ENCODE data around the gene RNF225.
"Not testable (repeated sequence)": the region's sequence is repeated elsewhere in the genome, so short reads cannot be mapped to it uniquely, and the experiment has no call there.

RNF225 gene

DNA sequence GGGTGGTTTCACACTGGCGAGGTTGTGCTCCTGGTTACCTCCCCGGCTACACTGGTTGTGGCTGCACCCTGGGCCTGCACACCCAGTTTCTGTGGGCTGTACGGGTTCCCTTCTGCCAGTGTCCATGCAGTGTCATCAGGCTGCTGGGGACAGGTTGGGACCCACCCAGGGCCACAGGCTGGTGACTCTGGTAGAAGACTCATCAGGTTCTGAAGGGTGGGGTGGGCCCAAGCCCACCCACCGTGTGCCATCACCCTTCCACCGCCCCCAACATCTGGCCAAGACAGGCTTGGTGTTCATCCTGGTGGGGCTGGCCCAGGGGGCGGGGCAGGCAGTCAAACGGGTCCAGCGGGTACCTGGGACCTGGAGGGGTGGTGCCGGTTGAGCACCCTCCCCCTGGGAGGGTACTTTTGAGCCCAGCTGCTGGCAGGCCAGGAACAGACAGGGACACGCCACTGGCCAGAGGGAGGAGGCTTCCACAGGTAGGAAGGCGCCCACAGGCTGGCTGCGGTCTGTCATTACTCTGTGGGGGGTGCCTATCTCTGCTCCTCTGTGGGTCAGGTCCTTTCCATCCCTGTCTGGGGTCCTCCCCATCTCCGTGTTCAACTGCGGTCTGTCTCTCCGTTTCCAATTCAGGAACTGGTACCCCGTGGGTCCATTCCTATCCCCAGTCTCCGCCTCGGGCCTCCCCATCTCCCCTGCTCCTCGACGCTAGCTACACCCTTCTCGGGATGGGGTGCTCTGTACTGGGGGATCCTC lies at the start of gene RNF225:
Gene RNF225 (plus strand): TSS at position 437 of the 759 bp plus-strand sequence. CDS start 434 bp downstream, outside the sequence.
- no peak within 1 kb of the TSS for H3K27ac ChIP-seq (ENCODE audit: low read depth in 2 of 2, low read length in 2 of 2)
- H3K36me3 ChIP-seq (ENCODE audit: control insufficient read depth in 2 of 2, insufficient read depth in 2 of 2, low read length in 2 of 2): peaks cover 20 to 34% of the 10 kb centered on the region in 2 donors
- H3K9ac ChIP-seq (ENCODE audit: low read depth in 1 of 2, low read length in 2 of 2): no peak within 1 kb of the TSS
- H3K27me3 ChIP-seq (ENCODE audit: control insufficient read depth in 2 of 2, insufficient read depth in 2 of 2, low read length in 2 of 2): peaks cover 13 to 23% of the 10 kb centered on the region in 2 donors
- H3K9me3 ChIP-seq (ENCODE audit: control insufficient read depth in 2 of 2, low read length in 2 of 2): no peaks in the 10 kb centered on the region
- peaks cover 4 to 6% of the 10 kb centered on the region in 2 donors for H3K4me1 ChIP-seq (ENCODE audit: control insufficient read depth in 2 of 2, insufficient read depth in 2 of 2, low read length in 2 of 2)
- H3K4me3 ChIP-seq (ENCODE audit: low read length in 2 of 2): no peak within 1 kb of the TSS

DNA sequence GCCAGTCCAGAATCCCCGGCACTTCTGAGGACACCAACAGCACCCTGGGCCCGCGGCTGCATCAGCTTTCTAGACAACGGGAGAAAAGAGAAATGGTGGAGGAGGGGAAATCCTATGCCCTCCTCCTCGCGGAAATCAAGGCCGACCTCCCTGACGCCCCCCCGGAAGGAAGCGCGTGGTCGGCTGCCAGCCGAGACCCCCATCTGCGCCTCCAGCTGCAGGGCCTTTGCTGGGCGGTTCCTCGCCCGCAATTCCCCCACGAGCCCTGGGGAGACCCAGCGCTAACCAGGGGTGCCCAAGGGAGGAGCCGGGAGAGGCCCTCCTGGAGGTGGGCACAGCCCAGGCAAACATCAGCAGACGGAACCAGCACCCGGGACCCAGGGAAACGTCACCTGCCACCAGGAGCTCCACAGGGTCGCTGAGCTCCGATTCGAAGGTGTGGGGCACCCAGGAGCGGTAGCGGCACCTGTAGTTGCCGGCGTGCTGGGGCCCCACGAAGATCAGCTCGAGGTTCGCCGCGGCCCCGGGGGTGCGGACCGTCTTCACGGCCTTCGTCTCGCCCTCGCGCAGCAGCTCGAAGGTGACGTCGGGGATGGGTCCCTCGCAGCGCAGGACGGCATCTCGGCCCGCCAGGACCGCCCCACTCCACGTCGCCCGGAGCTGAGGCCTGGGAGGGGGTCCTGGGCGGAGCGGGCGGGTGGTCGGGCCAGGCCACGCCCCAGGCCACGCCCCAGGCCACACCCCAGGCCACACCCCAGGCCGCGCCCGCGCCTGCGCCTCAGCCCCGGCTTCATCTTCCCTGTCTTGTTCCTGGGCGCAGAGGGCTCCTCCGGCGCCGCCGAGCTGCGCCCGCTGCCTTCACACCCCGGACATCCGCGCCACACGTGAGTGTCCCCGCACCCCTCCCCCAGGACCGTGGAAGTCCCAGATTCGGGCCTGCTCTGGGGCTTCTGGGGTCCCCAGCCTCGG lies 48.2 kb upstream of the RNF225 start:
- H3K27ac ChIP-seq (ENCODE audit: low read depth in 2 of 2, low read length in 2 of 2): peak overlapping the region; percentile 7 to 56
- H3K27me3 ChIP-seq (ENCODE audit: control insufficient read depth in 2 of 2, insufficient read depth in 2 of 2, low read length in 2 of 2): no peaks in the 10 kb centered on the region

DNA sequence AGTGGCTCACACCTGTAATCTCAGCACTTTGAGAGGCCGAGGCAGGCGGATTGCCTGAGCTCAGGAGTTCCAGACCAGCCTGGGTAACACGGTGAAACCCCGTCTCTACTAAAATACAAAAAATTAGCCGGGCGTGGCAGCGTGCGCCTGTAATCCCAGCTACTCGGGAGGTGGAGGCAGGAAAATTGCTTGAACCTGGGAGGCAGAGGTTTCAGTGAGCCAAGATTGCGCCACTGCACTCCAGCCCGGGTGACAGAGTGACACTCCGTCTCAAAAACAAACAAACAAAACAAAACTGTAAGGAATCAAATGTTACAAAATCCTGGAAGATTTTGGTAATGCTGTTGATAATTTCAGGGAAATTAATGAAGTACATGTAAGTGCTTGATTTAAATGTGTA lies 47.4 kb upstream of the RNF225 start:
- Histone ChIP-seq H3K9ac (ENCODE audit: low read depth in 1 of 2, low read length in 2 of 2) (peak overlapping the region in 1 of 2 donors; percentile 19), H3K4me3 (ENCODE audit: low read length in 2 of 2) (peak overlapping the region; percentile 56 to 74)
- H3K36me3 ChIP-seq (ENCODE audit: control insufficient read depth in 2 of 2, insufficient read depth in 2 of 2, low read length in 2 of 2); H3K9me3 ChIP-seq (ENCODE audit: control insufficient read depth in 2 of 2, low read length in 2 of 2); H3K27me3 ChIP-seq (ENCODE audit: control insufficient read depth in 2 of 2, insufficient read depth in 2 of 2, low read length in 2 of 2); H3K27ac ChIP-seq (ENCODE audit: low read depth in 2 of 2, low read length in 2 of 2); H3K4me1 ChIP-seq (ENCODE audit: control insufficient read depth in 2 of 2, insufficient read depth in 2 of 2, low read length in 2 of 2): not testable (repeated sequence)

More for the DNA sequence above, 48.2 kb upstream of the RNF225 start:
- Histone ChIP-seq H3K9me3 (ENCODE audit: control insufficient read depth in 2 of 2, low read length in 2 of 2) (no peaks in the 10 kb centered on the region), H3K36me3 (ENCODE audit: control insufficient read depth in 2 of 2, insufficient read depth in 2 of 2, low read length in 2 of 2) (no peaks in the 10 kb centered on the region), H3K9ac (ENCODE audit: low read depth in 1 of 2, low read length in 2 of 2) (peak overlapping the region; percentile 54 to 60), H3K4me3 (ENCODE audit: low read length in 2 of 2) (peak overlapping the region; percentile 56 to 74), H3K4me1 (ENCODE audit: control insufficient read depth in 2 of 2, insufficient read depth in 2 of 2, low read length in 2 of 2) (no peaks in the 10 kb centered on the region)

DNA sequence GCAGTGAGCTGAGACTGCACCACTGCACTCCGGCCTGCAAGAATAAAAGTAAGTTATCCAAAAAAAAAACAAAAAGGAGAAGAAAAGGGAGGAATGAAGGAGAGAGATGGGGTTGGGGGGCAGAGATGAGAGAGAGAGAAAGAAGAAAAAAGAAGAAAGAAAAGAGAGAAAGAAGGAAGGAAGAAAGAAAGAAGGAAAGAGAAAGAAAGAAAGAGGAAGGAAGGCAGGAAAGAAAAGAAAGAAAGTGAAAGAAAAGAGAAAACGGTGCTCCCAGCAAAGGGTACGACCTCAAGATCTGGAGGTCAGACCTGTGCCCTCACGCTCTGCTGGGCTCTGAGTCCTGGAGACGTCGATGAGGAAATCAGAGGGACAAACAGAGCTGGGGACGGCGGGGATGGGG lies 45.9 kb upstream of the RNF225 start:
- no peak overlapping the region for H3K27ac ChIP-seq (ENCODE audit: low read depth in 2 of 2, low read length in 2 of 2)
- H3K27me3 ChIP-seq (ENCODE audit: control insufficient read depth in 2 of 2, insufficient read depth in 2 of 2, low read length in 2 of 2): no peaks in the 10 kb centered on the region
- H3K9ac ChIP-seq (ENCODE audit: low read depth in 1 of 2, low read length in 2 of 2): no peak overlapping the region
- H3K4me1 ChIP-seq (ENCODE audit: control insufficient read depth in 2 of 2, insufficient read depth in 2 of 2, low read length in 2 of 2): no peaks in the 10 kb centered on the region
- no peak overlapping the region for H3K4me3 ChIP-seq (ENCODE audit: low read length in 2 of 2)
- no peaks in the 10 kb centered on the region for H3K9me3 ChIP-seq (ENCODE audit: control insufficient read depth in 2 of 2, low read length in 2 of 2)
- H3K36me3 ChIP-seq (ENCODE audit: control insufficient read depth in 2 of 2, insufficient read depth in 2 of 2, low read length in 2 of 2): no peaks in the 10 kb centered on the region

DNA sequence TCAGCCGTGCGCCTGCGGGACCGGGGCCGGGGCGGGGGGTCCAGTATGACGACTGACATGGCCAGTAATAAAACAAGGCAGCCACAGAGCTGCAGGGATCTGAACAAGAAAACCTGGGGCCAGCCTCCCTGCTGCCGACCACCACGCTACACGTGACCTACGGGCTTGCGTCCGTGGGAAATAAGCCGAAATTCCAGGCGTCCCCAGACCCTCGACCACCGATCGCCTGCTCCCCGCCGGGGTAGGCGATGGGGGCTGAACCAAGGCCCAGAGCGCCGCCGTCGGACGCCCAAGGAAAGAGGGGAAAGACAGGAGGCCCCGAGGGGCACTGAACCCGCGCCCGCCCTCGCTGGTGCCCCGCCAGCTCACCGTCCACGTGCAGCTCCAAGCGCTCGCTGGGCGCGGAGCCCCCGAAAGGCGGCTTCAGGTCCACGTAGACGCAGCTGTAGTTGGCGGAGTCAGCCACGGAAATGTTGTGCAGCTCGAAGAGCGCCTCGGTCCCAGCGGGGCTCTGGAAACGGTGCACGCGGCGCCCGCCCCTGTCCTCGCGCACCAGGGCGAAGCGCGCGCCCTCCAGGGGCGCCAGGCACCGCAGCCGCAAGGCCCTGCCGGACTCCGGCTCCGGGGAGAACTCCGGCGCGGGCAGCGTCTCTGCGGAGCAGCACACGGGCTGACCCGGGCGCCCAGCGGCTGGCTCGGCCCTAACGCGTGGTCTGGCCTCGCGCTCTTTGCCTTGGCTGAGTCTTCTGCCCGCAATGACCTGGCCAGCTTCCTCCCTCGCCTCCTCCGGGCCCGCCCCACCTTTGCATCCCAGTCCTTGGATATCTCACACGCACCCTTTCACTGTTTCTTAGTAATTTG lies 45.2 kb upstream of the RNF225 start:
- Histone ChIP-seq H3K27ac (ENCODE audit: low read depth in 2 of 2, low read length in 2 of 2) (no peak overlapping the region), H3K36me3 (ENCODE audit: control insufficient read depth in 2 of 2, insufficient read depth in 2 of 2, low read length in 2 of 2) (no peaks in the 10 kb centered on the region), H3K27me3 (ENCODE audit: control insufficient read depth in 2 of 2, insufficient read depth in 2 of 2, low read length in 2 of 2) (no peaks in the 10 kb centered on the region), H3K9me3 (ENCODE audit: control insufficient read depth in 2 of 2, low read length in 2 of 2) (no peaks in the 10 kb centered on the region), H3K4me1 (ENCODE audit: control insufficient read depth in 2 of 2, insufficient read depth in 2 of 2, low read length in 2 of 2) (no peaks in the 10 kb centered on the region), H3K9ac (ENCODE audit: low read depth in 1 of 2, low read length in 2 of 2) (no peak overlapping the region), H3K4me3 (ENCODE audit: low read length in 2 of 2) (no peak overlapping the region)

DNA sequence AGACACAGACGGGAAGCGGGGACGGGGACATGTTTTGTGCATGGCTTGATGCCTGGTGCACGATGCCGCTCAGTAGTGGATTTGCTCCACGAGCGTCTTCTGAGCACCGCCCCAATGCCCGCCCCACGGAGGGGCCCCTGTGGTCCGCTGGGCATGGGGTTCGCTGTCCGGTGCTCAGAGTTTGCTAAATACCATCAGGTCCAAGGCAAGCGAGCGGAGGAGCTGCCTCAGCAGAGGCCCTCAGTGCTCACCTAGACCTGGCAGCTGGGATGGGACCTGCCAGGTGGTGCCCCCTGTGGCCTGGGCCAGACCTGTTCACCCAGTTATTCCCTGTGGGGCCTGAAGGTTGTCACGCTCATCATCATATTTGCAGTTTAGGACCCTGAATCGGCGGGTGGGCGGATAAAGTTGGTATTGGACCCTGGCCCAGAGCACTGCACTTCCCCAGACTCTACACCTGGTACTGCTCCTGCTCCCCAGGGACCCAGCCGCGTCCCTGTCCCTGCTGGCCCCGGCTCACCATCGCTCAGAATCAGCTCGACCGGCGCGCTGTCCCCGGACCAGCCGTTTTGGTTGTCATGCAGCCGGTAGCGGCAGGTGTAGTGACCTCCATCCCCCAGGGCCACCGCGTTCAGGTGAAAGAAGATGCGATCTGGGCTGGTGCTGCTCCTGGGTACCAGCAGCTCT lies 44.4 kb upstream of the RNF225 start:
- H3K27me3 ChIP-seq (ENCODE audit: control insufficient read depth in 2 of 2, insufficient read depth in 2 of 2, low read length in 2 of 2): no peaks in the 10 kb centered on the region
- no peaks in the 10 kb centered on the region for H3K9me3 ChIP-seq (ENCODE audit: control insufficient read depth in 2 of 2, low read length in 2 of 2)
- H3K4me1 ChIP-seq (ENCODE audit: control insufficient read depth in 2 of 2, insufficient read depth in 2 of 2, low read length in 2 of 2): no peaks in the 10 kb centered on the region
- H3K9ac ChIP-seq (ENCODE audit: low read depth in 1 of 2, low read length in 2 of 2): no peak overlapping the region
- H3K4me3 ChIP-seq (ENCODE audit: low read length in 2 of 2): no peak overlapping the region
- no peaks in the 10 kb centered on the region for H3K36me3 ChIP-seq (ENCODE audit: control insufficient read depth in 2 of 2, insufficient read depth in 2 of 2, low read length in 2 of 2)
- H3K27ac ChIP-seq (ENCODE audit: low read depth in 2 of 2, low read length in 2 of 2): no peak overlapping the region

DNA sequence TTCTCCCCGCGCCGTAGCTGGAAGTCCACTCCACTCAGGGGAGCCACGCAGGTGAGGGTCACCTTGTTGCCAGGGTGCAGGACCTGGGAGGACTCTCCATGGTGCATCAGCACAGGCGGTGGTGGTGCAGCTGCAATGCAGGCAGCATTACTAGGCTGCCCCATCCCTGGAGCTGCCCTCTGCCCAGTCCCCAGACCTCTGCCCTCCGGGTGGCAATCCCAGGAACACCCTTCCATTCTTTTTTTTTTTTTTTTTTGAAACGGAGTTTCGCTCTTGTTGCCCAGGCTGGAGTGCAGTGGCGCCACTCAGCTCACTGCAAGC lies 43.9 kb upstream of the RNF225 start:
- H3K27ac ChIP-seq (ENCODE audit: low read depth in 2 of 2, low read length in 2 of 2): no peak overlapping the region
- H3K27me3 ChIP-seq (ENCODE audit: control insufficient read depth in 2 of 2, insufficient read depth in 2 of 2, low read length in 2 of 2): no peaks in the 10 kb centered on the region

DNA sequence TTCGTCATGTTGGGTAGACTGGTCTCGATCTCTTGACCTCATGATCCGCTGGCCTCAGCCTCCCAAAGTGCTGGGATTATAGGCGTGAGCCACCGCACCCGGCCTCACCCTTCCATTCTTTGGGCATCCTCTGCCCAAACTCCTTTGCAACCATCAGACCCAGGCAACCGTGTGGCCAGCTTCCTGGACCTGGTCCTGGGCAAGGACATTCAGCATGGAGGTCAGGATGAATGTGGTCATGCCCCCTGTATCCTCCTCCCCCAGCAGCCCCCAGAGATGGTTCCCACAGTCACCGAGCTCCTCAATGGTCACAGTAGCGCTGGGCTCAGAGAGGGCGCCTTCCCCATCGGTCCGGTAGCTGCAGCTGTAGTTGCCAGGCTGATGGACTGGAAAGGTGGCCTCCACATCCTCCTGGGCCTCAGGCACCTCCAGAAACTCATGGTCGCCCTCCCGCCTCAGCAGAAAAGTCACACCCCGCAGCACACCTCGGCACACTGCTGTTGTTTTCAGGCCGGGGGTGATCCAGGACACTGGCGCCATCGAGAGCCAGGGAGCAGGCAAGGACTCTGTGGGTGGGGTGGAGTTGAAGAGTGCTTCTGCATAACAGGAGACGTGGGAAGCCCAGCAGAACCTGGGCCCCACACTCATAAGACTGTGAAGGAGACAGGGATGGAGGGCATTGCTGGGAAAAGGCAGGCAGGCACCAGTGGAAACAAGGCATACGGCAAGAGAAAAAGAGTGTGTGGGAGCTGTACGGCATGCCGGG lies 43.3 kb upstream of the RNF225 start:
- no peak overlapping the region for H3K4me3 ChIP-seq (ENCODE audit: low read length in 2 of 2)
- no peaks in the 10 kb centered on the region for H3K9me3 ChIP-seq (ENCODE audit: control insufficient read depth in 2 of 2, low read length in 2 of 2)
- H3K9ac ChIP-seq (ENCODE audit: low read depth in 1 of 2, low read length in 2 of 2): no peak overlapping the region
- H3K36me3 ChIP-seq (ENCODE audit: control insufficient read depth in 2 of 2, insufficient read depth in 2 of 2, low read length in 2 of 2): no peaks in the 10 kb centered on the region
- H3K4me1 ChIP-seq (ENCODE audit: control insufficient read depth in 2 of 2, insufficient read depth in 2 of 2, low read length in 2 of 2): peaks cover 0 to 5% of the 10 kb centered on the region in 2 donors
- no peak overlapping the region for H3K27ac ChIP-seq (ENCODE audit: low read depth in 2 of 2, low read length in 2 of 2)
- H3K27me3 ChIP-seq (ENCODE audit: control insufficient read depth in 2 of 2, insufficient read depth in 2 of 2, low read length in 2 of 2): no peaks in the 10 kb centered on the region

More for the DNA sequence above, 43.9 kb upstream of the RNF225 start:
- H3K4me3 ChIP-seq (ENCODE audit: low read length in 2 of 2): no peak overlapping the region
- no peak overlapping the region for H3K9ac ChIP-seq (ENCODE audit: low read depth in 1 of 2, low read length in 2 of 2)
- no peaks in the 10 kb centered on the region for H3K9me3 ChIP-seq (ENCODE audit: control insufficient read depth in 2 of 2, low read length in 2 of 2)
- no peaks in the 10 kb centered on the region for H3K36me3 ChIP-seq (ENCODE audit: control insufficient read depth in 2 of 2, insufficient read depth in 2 of 2, low read length in 2 of 2)
- H3K4me1 ChIP-seq (ENCODE audit: control insufficient read depth in 2 of 2, insufficient read depth in 2 of 2, low read length in 2 of 2): no peaks in the 10 kb centered on the region
